Colonic mucosa (tissue), 4 donors: ENCODE measurements around the gene XPR1. TPM values are rescaled to one million over a fixed set of nuclear protein-coding genes. Genes with fewer than 3 reads are reported as not detected.

Experiments used
- DNase-seq: peaks from one replicate; pipeline ENCODE4 v3.0.0-alpha.2; 2020
- H3K27ac ChIP-seq: fragments of 200-600 bp; one replicate; pipeline ENCODE4 v1.8.0; 2021
- H3K27me3 ChIP-seq: fragments of 200-600 bp; one replicate; pipeline ENCODE4 v1.8.0; 2021
- H3K36me3 ChIP-seq: fragments of 200-600 bp; one replicate; pipeline ENCODE4 v1.8.0; 2021
- H3K4me1 ChIP-seq: fragments of 200-600 bp; one replicate; pipeline ENCODE4 v1.8.0; 2021; ENCODE audit warnings: mild to moderate bottlenecking
- H3K4me3 ChIP-seq: fragments of 200-600 bp; one replicate; pipeline ENCODE4 v1.8.0; 2021
- H3K9ac ChIP-seq, 2 donors: one replicate each; pipeline ENCODE4 v1.7.0; 2013; ENCODE audit warnings: control low read depth in 2 of 2, low read depth in 2 of 2, low read length in 2 of 2
- H3K9me3 ChIP-seq: fragments of 200-600 bp; one replicate; pipeline ENCODE4 v1.8.0; 2021
- CTCF ChIP-seq: fragments of 200-600 bp; IDR thresholded peaks from one replicate; pipeline ENCODE4 v1.8.0; 2022; ENCODE audit warnings: antibody characterized with exemption, mild to moderate bottlenecking
- intact Hi-C: fragments of 100-400 bp; cut with DNase I; formaldehyde crosslinking; loops from one replicate; pipeline ENCODE4 v1.14.1; 2022
- total RNA-seq, 2 donors: library from RNA; stranded (reverse); fragmentation: NEBNext Ultra II Directional in 1 of 2; extraction: Animal tissue kit (Norgen Biotek cat#: 25700) in 1 of 2; gene quantifications; one replicate each; pipeline ENCODE4 v1.2.1, GENCODE V29; 2021
- donor health status: healthy.
- donor health status: DM: no; HTN: no; CAD: no.
- donor health status: DM: no; HTN: no; CAD: no.

The XPR1 gene
- total RNA-seq, 2 donors from 2014 or later: 20.5 to 25.8 TPM

DNA sequence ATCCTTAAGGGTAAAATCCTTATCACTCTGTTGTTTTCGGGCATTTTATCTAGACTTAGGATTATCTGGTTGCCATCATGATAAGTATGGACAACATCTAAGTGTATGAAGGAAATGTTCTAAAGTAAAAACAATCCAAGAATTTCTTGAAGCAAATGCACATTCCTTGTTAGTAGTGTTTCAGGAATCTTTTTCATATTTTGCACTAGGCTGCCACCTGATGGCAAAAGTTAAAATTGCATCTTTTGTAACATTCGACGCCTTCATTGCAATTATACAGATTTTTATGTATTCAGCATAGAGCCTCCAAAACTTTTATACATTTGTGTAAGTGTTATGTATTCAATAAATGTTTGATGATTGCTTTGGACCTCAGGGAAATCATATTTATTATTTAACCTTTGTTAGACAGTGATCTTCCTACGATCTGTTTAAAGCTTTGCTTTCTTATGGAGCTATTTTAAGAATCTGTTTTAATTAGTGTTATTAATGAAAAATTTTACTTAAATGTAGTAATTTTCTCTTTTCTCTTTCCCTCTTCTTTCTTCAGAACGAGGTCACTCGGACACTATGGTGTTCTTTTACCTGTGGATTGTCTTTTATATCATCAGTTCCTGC, 231.4 kb downstream of the XPR1 start:
- H3K9ac ChIP-seq: no peak overlapping the region
- peak; percentile 67 for TF ChIP-seq CTCF
- H3K36me3 ChIP-seq: no peaks in the 10 kb centered on the region
- H3K27ac ChIP-seq: no peak overlapping the region
- H3K27me3 ChIP-seq: no peaks in the 10 kb centered on the region
- intact Hi-C loops: loop anchor here (5.0 to 10.0 kb wide), 3 partner anchors 228 to 346 kb away; partner anchors contain the start of gene XPR1
- H3K4me1 ChIP-seq: no peaks in the 10 kb centered on the region
- DNase-seq: peak; percentile 47
- no peaks in the 10 kb centered on the region for H3K9me3 ChIP-seq
- no peak overlapping the region for H3K4me3 ChIP-seq

DNA sequence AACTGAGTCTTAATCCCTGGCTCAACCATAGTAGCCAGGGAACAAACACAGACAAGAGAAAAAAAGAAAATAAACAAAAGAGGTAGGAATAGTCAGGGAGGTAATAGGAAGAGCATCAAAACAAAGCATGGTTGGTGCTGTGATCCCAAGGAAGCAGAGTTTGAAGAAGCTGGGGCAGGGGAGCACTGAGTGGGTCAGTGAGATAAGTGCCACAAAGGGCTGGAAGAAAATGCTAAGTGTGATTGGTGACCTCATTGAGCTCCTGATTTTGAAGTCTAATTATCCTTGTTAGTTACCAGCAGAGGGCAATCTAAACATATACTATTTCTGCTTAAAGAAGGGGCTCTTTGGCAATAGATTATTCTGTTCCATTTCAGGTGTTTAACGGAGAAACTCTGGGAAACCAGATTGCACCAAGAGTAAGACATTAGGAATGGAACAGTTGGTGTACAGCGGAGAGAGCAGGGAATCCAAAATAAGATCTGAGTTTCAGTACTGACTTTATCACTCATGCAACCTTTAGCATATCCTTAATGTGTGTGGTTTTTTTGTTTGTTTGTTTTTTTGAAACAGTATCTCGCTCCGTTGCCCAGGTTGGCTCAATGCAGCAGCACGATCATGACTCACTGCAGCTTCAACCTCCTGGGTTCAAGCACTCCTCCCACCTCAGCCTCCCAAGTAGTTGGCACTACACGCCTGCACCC, 250.1 kb downstream of the XPR1 start:
- Histone ChIP-seq H3K4me3 (no peak overlapping the region), H3K27me3 (no peaks in the 10 kb centered on the region), H3K36me3 (no peaks in the 10 kb centered on the region), H3K27ac (no peak overlapping the region), H3K9ac (no peak overlapping the region), H3K4me1 (no peaks in the 10 kb centered on the region), H3K9me3 (no peaks in the 10 kb centered on the region)
- TF ChIP-seq CTCF: peak; percentile 26
- intact Hi-C loops: loop anchor here (5.0 kb wide), 2 partner anchors 260 to 285 kb away; no protein-coding TSS in a partner anchor
- DNase-seq: no peak

GRCh38 chr1:180884588-180885300, 252.9 kb downstream of the XPR1 start:
- H3K27me3 ChIP-seq: no peaks in the 10 kb centered on the region
- intact Hi-C loops: loop anchor here (5.0 kb wide), 2 partner anchors 258 to 283 kb away; no protein-coding TSS in a partner anchor
- H3K4me3 ChIP-seq: no peak overlapping the region
- no peaks in the 10 kb centered on the region for H3K4me1 ChIP-seq
- no peak overlapping the region for H3K27ac ChIP-seq
- no peak for TF ChIP-seq CTCF
- H3K9me3 ChIP-seq: no peaks in the 10 kb centered on the region
- DNase-seq: no peak
- H3K9ac ChIP-seq: no peak overlapping the region
- no peaks in the 10 kb centered on the region for H3K36me3 ChIP-seq

- Histone ChIP-seq H3K4me3 (no peak overlapping the region), H3K27me3 (no peaks in the 10 kb centered on the region), H3K27ac (no peak overlapping the region), H3K9me3 (no peaks in the 10 kb centered on the region), H3K9ac (no peak overlapping the region), H3K4me1 (no peaks in the 10 kb centered on the region), H3K36me3 (no peaks in the 10 kb centered on the region)
- no peak for DNase-seq
- intact Hi-C loops: no loop called here
- TF ChIP-seq CTCF: no peak
Measured at GRCh38 chr1:180886338-180886737, 254.5 kb downstream of the XPR1 start.

GRCh38 chr1:180887841-180888240, 256.0 kb downstream of the XPR1 start:
- Histone ChIP-seq H3K36me3 (no peaks in the 10 kb centered on the region), H3K27ac (no peak overlapping the region), H3K27me3 (no peaks in the 10 kb centered on the region), H3K9me3 (no peaks in the 10 kb centered on the region), H3K9ac (no peak overlapping the region), H3K4me1 (no peaks in the 10 kb centered on the region), H3K4me3 (no peak overlapping the region)
- TF ChIP-seq CTCF: no peak
- intact Hi-C loops: no loop called here
- no peak for DNase-seq
